GM12878 (cell line): ENCODE data around the gene CNOT11. TPM values are rescaled to one million over a fixed set of nuclear protein-coding genes. Genes with fewer than 3 reads are reported as not detected.
"Not testable (repeated sequence)": the region's sequence is repeated elsewhere in the genome, so short reads cannot be mapped to it uniquely, and the experiment has no call there.

ENCODE experiments used
- ATAC-seq: fragments of 200-7000 bp; cut with Tn5 transposase; 3 replicates; pipeline ENCODE4 v1.9.1; 2020; ENCODE audit warnings: mild to moderate bottlenecking, moderate library complexity
- BruUV-seq: library from RNA; stranded (reverse); fragments of 400-500 nt; replicated peaks from 2 replicates; lab custom pipeline; 2021; lab: Mats Ljungman, UMichigan
- CTCF ChIA-PET: fragments of 300-600 bp; sonication (Branson Sonifier 250); formaldehyde crosslinking; extraction: SDS; loops from one replicate; lab custom pipeline; 2021; ENCODE audit warnings: inconsistent platforms; lab: Yijun Ruan, JAX
- POLR2A ChIA-PET: fragments of 350-600 bp; formaldehyde crosslinking; extraction: SDS; loops from one replicate; lab custom pipeline; 2021; ENCODE audit warnings: inconsistent platforms; lab: Charles Lee
- RAD21 ChIA-PET: fragments of 300-600 bp; sonication (Branson Sonifier 250); formaldehyde crosslinking; loops from one replicate; lab custom pipeline; 2023; ENCODE audit warnings: antibody characterized with exemption; ENCODE audit not compliant: unreplicated experiment; lab: Charles Lee
- SMC1A ChIA-PET: fragments of 300-600 bp; sonication (Branson Sonifier 250); formaldehyde crosslinking; loops from one replicate; lab custom pipeline; 2023; ENCODE audit not compliant: unreplicated experiment, uncharacterized antibody; lab: Charles Lee
- DNase-seq: peaks from one replicate; pipeline ENCODE4 v3.0.0-alpha.2; 2011; ENCODE audit warnings: low read depth, low spot score
- FAIRE-seq: peaks from 3 replicates; lab custom pipeline; 2011; peaks lifted over from hg19 to GRCh38; lab: Jason Lieb, UNC
- H2AFZ ChIP-seq: 2 replicates; pipeline ENCODE4 v1.6.0; 2011; ENCODE audit warnings: low read depth, low read length, control low read depth; ENCODE audit not compliant: control insufficient read depth
- H3K27ac ChIP-seq: 2 replicates; pipeline ENCODE4 v1.5.1; 2011; ENCODE audit warnings: control low read depth; ENCODE audit not compliant: control insufficient read depth, insufficient read depth
- H3K27me3 ChIP-seq, 2 experiments: replicated peaks in 1 of 2; 2 replicates each; pipeline versions ENCODE4 v1.6.0 to v1.6.1; 2011; ENCODE audit warnings: low read length in 1 of 2; ENCODE audit not compliant: control insufficient read depth in 2 of 2, insufficient read depth in 2 of 2
- H3K36me3 ChIP-seq, 2 experiments: 2 replicates each; pipeline ENCODE4 v1.5.1; 2011; ENCODE audit warnings: low read length in 1 of 2; ENCODE audit not compliant: control insufficient read depth in 2 of 2, insufficient read depth in 2 of 2
- H3K4me1 ChIP-seq: 2 replicates; pipeline ENCODE4 v1.6.1; 2011; ENCODE audit warnings: mild to moderate bottlenecking, low read length, moderate library complexity, mixed read lengths; ENCODE audit not compliant: control insufficient read depth, insufficient read depth
- H3K4me2 ChIP-seq: 2 replicates; pipeline ENCODE4 v1.6.0; 2011; ENCODE audit warnings: control low read depth; ENCODE audit not compliant: control insufficient read depth, insufficient read depth
- H3K4me3 ChIP-seq: fragments of 200-600 bp; sonication (generic); 2 replicates; pipeline ENCODE4 v1.5.1; 2016
- H3K79me2 ChIP-seq: 2 replicates; pipeline ENCODE4 v1.6.0; 2011; ENCODE audit warnings: low read length; ENCODE audit not compliant: control insufficient read depth, insufficient read depth
- H3K9ac ChIP-seq: 2 replicates; pipeline ENCODE4 v1.8.0; 2011; ENCODE audit warnings: low read length, control low read depth, mixed read lengths; ENCODE audit not compliant: control insufficient read depth, insufficient read depth
- H3K9me3 ChIP-seq: replicated peaks from 3 replicates; pipeline ENCODE4 v1.5.1; 2011; ENCODE audit warnings: mild to moderate bottlenecking, low read length; ENCODE audit not compliant: control insufficient read depth, insufficient read depth
- H4K20me1 ChIP-seq: 2 replicates; pipeline ENCODE4 v1.6.0; 2011; ENCODE audit not compliant: control insufficient read depth, insufficient read depth
- WGBS: methylation state at CpG from one replicate; pipeline ENCODE4 v1.1.6; 2016; ENCODE audit warnings: low lambda C conversion rate; ENCODE audit not compliant: insufficient replicate concordance, insufficient coverage; ENCODE audit errors: missing lambda C conversion rate; 5-methylcytosine and 5-hydroxymethylcytosine counted together
- in situ Hi-C: fragments of 300-500 bp; cut with MboI; formaldehyde crosslinking; loops from 9 replicates; pipeline ENCODE4 v1.14.3; 2018; ENCODE audit warnings: mixed read lengths
- intact Hi-C: fragments of 100-400 bp; cut with micrococcal nuclease; formaldehyde crosslinking; loops from one replicate; pipeline ENCODE4 v1.14.2; 2022; ENCODE audit not compliant: unreplicated experiment
- polyA plus RNA-seq, 11 experiments: library from polyadenylated mRNA; depleted of rRNA in 4 of 11; unstranded in 6 of 11; stranded (reverse) in 5 of 11; fragments of >200 nt; fragmentation: Nextera tagmentation in 4 of 11; fragmentation: Illumina TruSeq in 1 of 11; extraction: Ambion mirVana in 4 of 11; extraction: Trizol in 1 of 11; gene quantifications; 1 replicate in 1 of 11; 2 replicates in 10 of 11; pipeline versions ENCODE4 v1.2.1 to v1.2.3, GENCODE V29; 2011 to 2016; ENCODE audit warnings: inconsistent platforms in 2 of 11, missing spikeins in 2 of 11, low read depth in 1 of 11
- total RNA-seq, 4 experiments: library from RNA; depleted of rRNA in 3 of 4; stranded (reverse); fragments of >200 nt in 3 of 4; fragmentation: Illumina TruSeq in 1 of 4; extraction: Trizol in 1 of 4; gene quantifications; 2 replicates each; pipeline versions ENCODE4 v1.2.1 to v1.2.3, GENCODE V29; 2013 to 2021
- TF ChIP-seq, protein P1 (sequence below): IDR thresholded peaks from 2 replicates; pipeline ENCODE4 v1.6.1; 2012; ENCODE audit warnings: low read depth, low read length, improper control_type of control experiment

The CNOT11 gene
- total and polyA plus RNA-seq, 10 of the 15 experiments (the other 5 are each of a cell fraction or from before 2014, with no cell fraction given), result 10.8 to 111 (median 50.5) TPM

- H3K4me3 ChIP-seq, H3K9ac ChIP-seq, H3K4me2 ChIP-seq, H3K4me1 ChIP-seq, in situ Hi-C loops, H3K27me3 ChIP-seq, ATAC-seq, FAIRE-seq, H3K36me3 ChIP-seq, POLR2A ChIA-PET, intact Hi-C loops, H3K27ac ChIP-seq, RAD21 ChIA-PET, H4K20me1 ChIP-seq, H2AFZ ChIP-seq, DNase-seq, H3K9me3 ChIP-seq, BruUV-seq: not testable (repeated sequence)
- peaks cover 11% of the 10 kb centered on the region for H3K79me2 ChIP-seq
- ChIA-PET SMC1A (interaction anchor here (1.5 kb wide), 1 partner anchor 9 kb away, joined by 3 read pairs; no protein-coding TSS in a partner anchor), CTCF (interaction anchor here (1.6 to 1.7 kb wide), 2 partner anchors 9 to 10 kb away, joined by 6 to 7 read pairs; no protein-coding TSS in a partner anchor)
- WGBS, result 38% methylated on average over 5 of the region's 5 CpGs
Measured at GRCh38 chr2:101248756-101249155, 3.9 kb upstream of the CNOT11 start.

DNA sequence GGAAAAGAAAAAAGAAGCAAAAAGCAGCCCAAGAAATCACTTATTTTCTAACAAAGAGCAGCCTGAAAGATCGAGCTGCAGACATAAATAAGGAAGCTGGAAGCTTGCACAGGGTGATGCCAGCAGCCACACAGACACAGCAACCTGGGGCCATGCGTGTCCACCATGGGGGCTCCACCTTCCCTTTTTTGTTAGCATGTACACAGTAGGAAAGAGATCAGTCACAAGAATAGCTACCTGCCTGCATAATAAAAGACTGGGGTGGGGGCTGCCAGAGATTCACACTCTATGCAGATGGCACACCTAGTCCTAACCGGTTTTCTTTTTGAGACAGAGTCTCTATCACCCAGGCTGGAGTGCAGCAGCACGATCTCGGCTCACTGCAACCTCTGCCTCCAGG, 2.9 kb upstream of the CNOT11 start:
- Histone ChIP-seq H3K9ac (no peak overlapping the region), H3K79me2 (peaks cover 21% of the 10 kb centered on the region), H3K9me3 (no peaks in the 10 kb centered on the region), H3K27ac (no peak overlapping the region), H3K36me3 (no peaks in the 10 kb centered on the region), H4K20me1 (no peaks in the 10 kb centered on the region), H2AFZ (no peak overlapping the region), H3K27me3 (no peaks in the 10 kb centered on the region), H3K4me2 (no peak overlapping the region), H3K4me3 (no peak overlapping the region), H3K4me1 (peaks cover 7% of the 10 kb centered on the region)
- in situ Hi-C loops, result no loop called here
- BruUV-seq, result no TSS peak
- ATAC-seq (no peak), FAIRE-seq (no peak), DNase-seq (no peak)
- CTCF ChIA-PET, result interaction anchor here (1.6 kb wide), 1 partner anchor 10 kb away, joined by 7 read pairs; no protein-coding TSS in a partner anchor
- intact Hi-C loops, result loop anchor here (5.0 kb wide), 1 partner anchor 238 kb away; no protein-coding TSS in a partner anchor
- 79% methylated on average over 5 of the region's 5 CpGs for WGBS
- RAD21 ChIA-PET, result no interaction called here
- POLR2A ChIA-PET, result no interaction called here
- TF ChIP-seq, protein P1, sequence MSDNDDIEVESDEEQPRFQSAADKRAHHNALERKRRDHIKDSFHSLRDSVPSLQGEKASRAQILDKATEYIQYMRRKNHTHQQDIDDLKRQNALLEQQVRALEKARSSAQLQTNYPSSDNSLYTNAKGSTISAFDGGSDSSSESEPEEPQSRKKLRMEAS, result no peak
- SMC1A ChIA-PET, result interaction anchor here (1.5 kb wide), 1 partner anchor 10 kb away, joined by 3 read pairs; no protein-coding TSS in a partner anchor

GRCh38 chr2:101251246-101251781, 1.4 kb upstream of the CNOT11 start:
- ChIA-PET POLR2A (interaction anchor here (0.6 to 3.1 kb wide), 3 partner anchors 54 to 239 kb away, joined by 3 to 8 read pairs (median 4); partner anchors contain the start of gene RNF149), SMC1A (interaction anchor here (0.6 to 2.9 kb wide), 3 partner anchors 16 to 1987 kb away, joined by 3 to 17 read pairs (median 3); no protein-coding TSS in a partner anchor), CTCF (interaction anchor here (0.6 to 2.2 kb wide), 5 partner anchors 20 to 244 kb away, joined by 3 to 10 read pairs (median 4); no protein-coding TSS in a partner anchor), RAD21 (interaction anchor here (0.8 to 2.9 kb wide), 3 partner anchors 16 to 529 kb away, joined by 3 to 12 read pairs (median 3); no protein-coding TSS in a partner anchor)
- ATAC-seq, H2AFZ ChIP-seq, BruUV-seq, H4K20me1 ChIP-seq, H3K36me3 ChIP-seq, H3K4me3 ChIP-seq, in situ Hi-C loops, H3K9me3 ChIP-seq, H3K4me2 ChIP-seq, H3K27ac ChIP-seq, H3K4me1 ChIP-seq, H3K27me3 ChIP-seq, H3K9ac ChIP-seq, FAIRE-seq, DNase-seq: not testable (repeated sequence)
- H3K79me2 ChIP-seq, result peaks cover 31% of the 10 kb centered on the region
- intact Hi-C loops, result loop anchor here (5.0 kb wide), 1 partner anchor 239 kb away; no protein-coding TSS in a partner anchor
- 96% methylated on average over 10 of the region's 10 CpGs for WGBS
